Jurkat, Clone E6-1 (cell line): Measurements from ENCODE around the gene RNF152.

Source experiments
- DNase-seq: peaks from one replicate; pipeline ENCODE4 v3.0.0-alpha.2; 2011; ENCODE audit warnings: low read depth, low spot score
- H3K4me3 ChIP-seq: 2 replicates; pipeline ENCODE4 v1.5.1; 2011; ENCODE audit warnings: mild to moderate bottlenecking, low read length, control low read depth, moderate library complexity

The RNF152 gene

DNA sequence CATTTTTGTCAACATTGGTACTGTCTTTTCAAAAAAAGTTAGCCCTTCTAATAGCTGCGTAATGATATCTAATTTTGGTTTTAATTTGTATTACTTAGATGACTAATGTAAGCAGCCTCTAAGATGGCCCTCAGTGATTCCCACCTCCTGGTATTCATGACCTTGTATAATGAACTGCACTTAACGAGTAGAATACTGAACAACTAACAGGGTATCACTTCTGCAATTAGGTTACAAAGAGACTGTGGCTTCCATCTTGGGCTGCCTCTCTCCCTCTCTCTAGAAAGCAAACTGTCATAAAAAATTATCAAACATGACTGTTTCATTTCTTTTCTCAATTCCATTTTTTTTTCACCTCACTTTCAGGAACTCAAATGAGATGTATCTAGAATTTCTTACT is 120.9 kb downstream of the RNF152 start:
- DNase-seq, result no peak

GRCh38 chr18:61770279-61770678 is 122.5 kb downstream of the RNF152 start:
- H3K4me3 ChIP-seq, result no peak overlapping the region
- DNase-seq, result no peak

More for the DNA sequence above, 120.9 kb downstream of the RNF152 start:
- H3K4me3 ChIP-seq, result no peak overlapping the region

GRCh38 chr18:61766266-61766884 is 126.4 kb downstream of the RNF152 start:
- H3K4me3 ChIP-seq, result no peak overlapping the region
- no peak for DNase-seq

- H3K4me3 ChIP-seq, result no peak overlapping the region
- DNase-seq, result no peak
These were observed 127.7 kb downstream of the RNF152 start for GRCh38 chr18:61765097-61765496.

DNA sequence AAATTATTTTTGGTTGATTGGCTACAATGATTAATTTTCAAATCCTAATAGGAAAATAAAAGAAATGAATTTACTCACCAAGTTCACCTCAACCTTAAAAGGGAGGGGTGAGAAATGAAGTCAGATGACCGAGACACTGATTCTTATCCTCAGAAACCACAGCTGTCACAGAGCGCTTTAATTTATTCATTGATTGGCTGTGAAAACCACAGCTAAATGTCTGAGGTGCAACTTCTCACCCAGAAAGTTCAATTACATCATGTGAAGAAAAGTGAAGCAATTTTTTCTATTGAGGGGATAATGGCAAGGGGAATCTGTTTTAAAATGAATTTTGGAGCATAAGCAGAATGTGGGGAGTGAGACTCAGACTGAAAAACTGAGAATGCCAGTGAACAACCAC is 128.4 kb downstream of the RNF152 start:
- no peak overlapping the region for H3K4me3 ChIP-seq
- no peak for DNase-seq

- H3K4me3 ChIP-seq, result no peak overlapping the region
- DNase-seq, result no peak
These were observed 130.9 kb downstream of the RNF152 start for GRCh38 chr18:61761875-61762274.
